Heart right ventricle (tissue), 16 donors: ENCODE data around the gene WFDC1. TPM values are rescaled to one million over a fixed set of nuclear protein-coding genes. Genes with fewer than 3 reads are reported as not detected.

ENCODE experiments used
- ATAC-seq, 8 donors: fragments of 200-7000 bp; cut with Tn5 transposase; one replicate each; pipeline ENCODE4 v1.9.1; 2020; ENCODE audit warnings: mild to moderate bottlenecking in 8 of 8, moderate library complexity in 8 of 8, moderate number of reproducible peaks in 1 of 8
- DNase-seq, 2 donors: peaks; one replicate each; pipeline ENCODE4 v3.0.0-alpha.2; 2020
- H3K27ac ChIP-seq, 10 donors: fragments of 200-600 bp; sonication (generic) in 2 of 10; one replicate each; pipeline versions ENCODE4 v1.5.0 to v1.8.0; 2020 to 2022; ENCODE audit warnings: mild to moderate bottlenecking in 3 of 10
- H3K27me3 ChIP-seq, 7 donors: fragments of 200-600 bp; one replicate each; pipeline ENCODE4 v1.8.0; 2021 to 2022; ENCODE audit warnings: mild to moderate bottlenecking in 2 of 7
- H3K36me3 ChIP-seq, 9 donors: fragments of 200-600 bp; sonication (generic) in 1 of 9; one replicate each; pipeline versions ENCODE4 v1.5.0 to v1.8.0; 2020 to 2022; ENCODE audit warnings: mild to moderate bottlenecking in 2 of 9
- H3K4me1 ChIP-seq, 9 donors: fragments of 200-600 bp; sonication (generic) in 1 of 9; one replicate each; pipeline versions ENCODE4 v1.5.0 to v1.8.0; 2020 to 2022; ENCODE audit warnings: mild to moderate bottlenecking in 4 of 9
- H3K4me3 ChIP-seq, 10 donors: fragments of 200-600 bp; sonication (generic) in 2 of 10; one replicate each; pipeline versions ENCODE4 v1.5.0 to v1.8.0; 2020 to 2022; ENCODE audit warnings: mild to moderate bottlenecking in 7 of 10, moderate library complexity in 2 of 10
- H3K9me3 ChIP-seq, 11 donors: fragments of 200-600 bp in 10 of 11; sonication (generic) in 2 of 11; one replicate each; pipeline versions ENCODE4 v1.5.0 to v1.8.0; 2013 to 2022; ENCODE audit warnings: mild to moderate bottlenecking in 2 of 11, control low read depth in 1 of 11, moderate library complexity in 1 of 11
- CTCF ChIP-seq, 9 donors: fragments of 200-600 bp; sonication (generic) in 2 of 9; IDR thresholded peaks; one replicate each; pipeline versions ENCODE4 v1.5.0 to v1.8.0; 2021 to 2022; ENCODE audit warnings: antibody characterized with exemption in 9 of 9, mild to moderate bottlenecking in 5 of 9, moderate library complexity in 1 of 9
- WGBS, 2 donors: extraction: QIAGEN DNeasy Blood & Tissue Kit; methylation state at CpG; one replicate each; pipeline ENCODE4 v1.1.7; 2013; ENCODE audit warnings: inconsistent platforms in 1 of 2; 5-methylcytosine and 5-hydroxymethylcytosine counted together
- intact Hi-C, 10 donors: fragments of 100-400 bp; cut with DNase I; formaldehyde crosslinking; loops; one replicate each; pipeline versions ENCODE4 v1.11.1 to v1.14.2; 2022
- polyA plus RNA-seq, 2 donors: library from polyadenylated mRNA; stranded (reverse); fragments of 200-250 nt; gene quantifications; one replicate each; pipeline ENCODE4 v1.2.3, GENCODE V29; 2013
- total RNA-seq, 10 donors: library from RNA; stranded (reverse); fragmentation: NEBNext Ultra II Directional in 3 of 10; extraction: Animal tissue kit (Norgen Biotek cat#: 25700) in 3 of 10; gene quantifications; one replicate each; pipeline versions ENCODE4 v1.2.1 to v1.2.4, GENCODE V29; 2021 to 2023
- donor health status: Arrhythmogenic right ventricular cardiomyopathy.
- donor health status: ischemic (EF 13 %, LVEDD 7.1; RV severe dilation, severe dysfunction).
- donor health status: healthy with polysubstance abuse.
- donor health status: DM: no; HTN: yes; CAD: no.
- donor health status: DM: no; HTN: no; CAD: no.
- donor health status: ischemic (EF 25% LVEDD 6.9; RV normal size, moderate dysfunction).
- donor health status: ischemic (EF 25% LVEDD 5.7; RV mildly dilated, moderate dysfunction).
- donor health status: healthy.
- donor health status: DM: yes; HTN: yes; CAD: no.
- donor health status: Ischemic cardiomyopathy.
- donor health status: ischemic (EF 35%, LVEDD 5.7; RV mildly dilated, moderate dysfunction).
- donor health status: nonischemic (EF 11% LVEDD 7.7; RV severe dilation, severe dysfunction).
- donor health status: DM: yes; HTN: yes; CAD: no.
- donor health status: PGD.
- donor health status: ischemic (EF 29% LVEDD 5.4; RV normal size, mild dysfunction).
- donor health status: nonischemic (EF 23%, LVEDD 6.1; RV moderate dilation, normal function).

The WFDC1 gene
- total and polyA plus RNA-seq, 12 donors, result 0.55 to 5.7 (median 1.1) TPM

GRCh38 chr16:84379008-84379708, 84.5 kb downstream of the WFDC1 start:
- no peak for TF ChIP-seq CTCF (IDR thresholded peaks at IDR 0.05)
- ATAC-seq, result no peak
- 58 to 62% methylated on average over 11 of the region's 11 CpGs for WGBS, 2 donors
- peaks cover 0 to 10% (median 7%) of the 10 kb centered on the region in 7 donors for H3K27me3 ChIP-seq
- intact Hi-C loops, result loop anchor here in 1 of 10 donors (5.0 kb wide), 1 partner anchor 38 kb away; no protein-coding TSS in a partner anchor
- H3K4me1 ChIP-seq, result no peaks in the 10 kb centered on the region
- H3K27ac ChIP-seq, result no peak overlapping the region
- no peak for DNase-seq
- peaks cover 0 to 9% (median 1%) of the 10 kb centered on the region in 11 donors for H3K9me3 ChIP-seq
- H3K4me3 ChIP-seq, result no peak overlapping the region
- no peaks in the 10 kb centered on the region for H3K36me3 ChIP-seq

Other genes with a start within 250 kb of the WFDC1 start
- gene MBTPS1, start 177.9 kb upstream of the WFDC1 start, total RNA-seq, result 100 to 1,000 TPM in 1 of 10 donors, 10 to 100 TPM in 9; 55.9 to 122 (median 73.5) TPM
- 10 to 100 TPM; 41.4 to 45.1 TPM for gene MBTPS1, start 177.9 kb upstream of the WFDC1 start, polyA plus RNA-seq
- 10 to 100 TPM; 19.4 to 38.5 (median 25.3) TPM for gene HSDL1, start 149.7 kb upstream of the WFDC1 start, total RNA-seq
- 10 to 100 TPM in 1 of 2 donors, 1 to 10 TPM in 1; 9.9 to 13.7 TPM for gene HSDL1, start 149.7 kb upstream of the WFDC1 start, polyA plus RNA-seq
- gene DNAAF1, start 149.6 kb upstream of the WFDC1 start, total RNA-seq, result under 1 TPM in 3 of 10 donors, not detected in 7; 0.23 to 0.54 (median 0.28) TPM
- 1 to 10 TPM in 1 of 2 donors, under 1 TPM in 1; 0.33 to 2.6 TPM for gene DNAAF1, start 149.6 kb upstream of the WFDC1 start, polyA plus RNA-seq
- gene TAF1C, start 107.8 kb upstream of the WFDC1 start, total RNA-seq, result 10 to 100 TPM; 14.2 to 34.0 (median 20.9) TPM
- 10 to 100 TPM; 24.7 to 76.7 TPM for gene TAF1C, start 107.8 kb upstream of the WFDC1 start, polyA plus RNA-seq
- gene ADAD2, start 103.7 kb upstream of the WFDC1 start, total RNA-seq, result 1 to 10 TPM in 3 of 10 donors, under 1 TPM in 3, not detected in 4; 0.52 to 2.2 (median 0.85) TPM
- gene ADAD2, start 103.7 kb upstream of the WFDC1 start, polyA plus RNA-seq, result 1 to 10 TPM in 1 of 2 donors, under 1 TPM in 1; 0.36 to 5.9 TPM
- not detected for gene KCNG4, start 54.9 kb upstream of the WFDC1 start, total RNA-seq
- gene KCNG4, start 54.9 kb upstream of the WFDC1 start, polyA plus RNA-seq, result not detected
- not detected for gene ATP2C2, start 73.7 kb downstream of the WFDC1 start, total RNA-seq
- under 1 TPM in 1 of 2 donors, not detected in 1; 0.01 TPM for gene ATP2C2, start 73.7 kb downstream of the WFDC1 start, polyA plus RNA-seq
- gene MEAK7, start 209.8 kb downstream of the WFDC1 start, total RNA-seq, result 1 to 10 TPM; 3.3 to 7.6 (median 5.7) TPM
- gene MEAK7, start 209.8 kb downstream of the WFDC1 start, polyA plus RNA-seq, result 1 to 10 TPM; 3.2 to 3.4 TPM